H9 (cell line): ENCODE results near the gene LIN28B. TPM values are rescaled to one million over a fixed set of nuclear protein-coding genes. Genes with fewer than 3 reads are reported as not detected.
"Not testable (repeated sequence)": the region's sequence is repeated elsewhere in the genome, so short reads cannot be mapped to it uniquely, and the experiment has no call there.

Source experiments
- DNase-seq: peaks from one replicate; pipeline ENCODE4 v3.0.0-alpha.2; 2017
- H2AFZ ChIP-seq: one replicate; pipeline ENCODE4 v1.6.1; 2013; ENCODE audit warnings: mild to moderate bottlenecking, low read length, control low read depth, moderate library complexity
- H2AK5ac ChIP-seq: 2 replicates; pipeline ENCODE4 v1.6.1; 2013; ENCODE audit warnings: low read length, control low read depth, mixed read lengths; ENCODE audit not compliant: insufficient read length
- H2BK120ac ChIP-seq: one replicate; pipeline ENCODE4 v1.6.1; 2013; ENCODE audit warnings: low read depth, mild to moderate bottlenecking, low read length, control low read depth, inconsistent platforms; ENCODE audit not compliant: poor library complexity, severe bottlenecking
- H2BK12ac ChIP-seq: 2 replicates; pipeline ENCODE4 v1.6.1; 2013; ENCODE audit warnings: low read length, control low read depth, mixed read lengths, low read depth; ENCODE audit not compliant: insufficient read length
- H2BK15ac ChIP-seq: 2 replicates; pipeline ENCODE4 v1.6.1; 2013; ENCODE audit warnings: low read depth, low read length, control low read depth
- H2BK20ac ChIP-seq: one replicate; pipeline ENCODE4 v1.6.1; 2013; ENCODE audit warnings: low read depth, mild to moderate bottlenecking, low read length, control low read depth, inconsistent platforms; ENCODE audit not compliant: poor library complexity, severe bottlenecking
- H2BK5ac ChIP-seq: 2 replicates; pipeline ENCODE4 v1.6.1; 2013; ENCODE audit warnings: low read length, control low read depth, mixed read lengths; ENCODE audit not compliant: insufficient read length
- H3K14ac ChIP-seq: 2 replicates; pipeline ENCODE4 v1.6.1; 2013; ENCODE audit warnings: low read length, control low read depth; ENCODE audit not compliant: insufficient read depth
- H3K18ac ChIP-seq: 2 replicates; pipeline ENCODE4 v1.6.1; 2013; ENCODE audit warnings: low read depth, mild to moderate bottlenecking, mixed read lengths, low read length, control low read depth; ENCODE audit not compliant: insufficient read length
- H3K23ac ChIP-seq: 2 replicates; pipeline ENCODE4 v1.6.1; 2013; ENCODE audit warnings: low read length, control low read depth, mixed read lengths, low read depth; ENCODE audit not compliant: insufficient read length
- H3K23me2 ChIP-seq: 2 replicates; pipeline ENCODE4 v1.6.1; 2013; ENCODE audit warnings: low read depth, mild to moderate bottlenecking, mixed read lengths, low read length, control low read depth; ENCODE audit not compliant: insufficient read length, poor library complexity, severe bottlenecking
- H3K27ac ChIP-seq: 2 replicates; pipeline ENCODE4 v1.5.1; 2013; ENCODE audit warnings: low read length, control low read depth, mixed read lengths, low read depth; ENCODE audit not compliant: insufficient read length
- H3K27me3 ChIP-seq: 2 replicates; pipeline ENCODE4 v1.6.1; 2013; ENCODE audit warnings: low read length, control low read depth, inconsistent platforms; ENCODE audit not compliant: insufficient read depth
- H3K4ac ChIP-seq: 2 replicates; pipeline ENCODE4 v1.6.1; 2013; ENCODE audit warnings: low read depth, mild to moderate bottlenecking, control low read depth, inconsistent platforms, low read length, moderate library complexity
- H3K4me1 ChIP-seq: 2 replicates; pipeline ENCODE4 v1.6.1; 2013; ENCODE audit warnings: low read length, control low read depth, inconsistent platforms; ENCODE audit not compliant: insufficient read depth
- H3K4me2 ChIP-seq: 2 replicates; pipeline ENCODE4 v1.6.1; 2013; ENCODE audit warnings: low read length, control low read depth, mixed read lengths; ENCODE audit not compliant: insufficient read length, insufficient read depth
- H3K56ac ChIP-seq: 2 replicates; pipeline ENCODE4 v1.6.1; 2013; ENCODE audit warnings: low read depth, mild to moderate bottlenecking, mixed read lengths, low read length, control low read depth; ENCODE audit not compliant: insufficient read length
- H3K79me1 ChIP-seq: 2 replicates; pipeline ENCODE4 v1.6.1; 2013; ENCODE audit warnings: low read depth, mild to moderate bottlenecking, moderate library complexity, low read length, control low read depth, inconsistent platforms; ENCODE audit not compliant: insufficient read depth, poor library complexity, severe bottlenecking
- H3K79me2 ChIP-seq: 2 replicates; pipeline ENCODE4 v1.6.1; 2013; ENCODE audit warnings: low read length, control low read depth, inconsistent platforms; ENCODE audit not compliant: insufficient read depth
- H3K9ac ChIP-seq: 2 replicates; pipeline ENCODE4 v1.6.1; 2013; ENCODE audit warnings: low read length, control low read depth, mixed read lengths; ENCODE audit not compliant: insufficient read length; ENCODE audit errors: extremely low read depth
- H3K9me3 ChIP-seq: one replicate; pipeline ENCODE4 v1.6.1; 2013; ENCODE audit warnings: low read depth, low read length, inconsistent platforms; ENCODE audit not compliant: control insufficient read depth
- H3T11ph ChIP-seq: one replicate; pipeline ENCODE4 v1.6.1; 2013; ENCODE audit warnings: mild to moderate bottlenecking, low read length, control low read depth, inconsistent platforms
- H4K20me1 ChIP-seq: one replicate; pipeline ENCODE4 v1.6.1; 2013; ENCODE audit not compliant: control insufficient read depth, insufficient read length, insufficient read depth
- H4K5ac ChIP-seq: 2 replicates; pipeline ENCODE4 v1.6.1; 2013; ENCODE audit warnings: low read depth, mild to moderate bottlenecking, mixed read lengths, low read length, control low read depth; ENCODE audit not compliant: insufficient read length
- H4K8ac ChIP-seq: replicated peaks from 2 replicates; pipeline ENCODE4 v1.6.1; 2013; ENCODE audit warnings: low read length, control low read depth, mixed read lengths, low read depth; ENCODE audit not compliant: insufficient read length
- H4K91ac ChIP-seq: 2 replicates; pipeline ENCODE4 v1.6.1; 2013; ENCODE audit warnings: low read depth, mild to moderate bottlenecking, moderate library complexity, mixed read lengths, low read length, control low read depth; ENCODE audit not compliant: insufficient read length
- H3K27ac Mint-ChIP-seq, 3 experiments: 2 replicates in 2 of 3; 3 replicates in 1 of 3; pipeline ENCODE4 v1.8.0; 2020 to 2021; ENCODE audit warnings: mixed read lengths in 3 of 3, mild to moderate bottlenecking in 1 of 3, moderate library complexity in 1 of 3
- H3K27me3 Mint-ChIP-seq: 2 replicates; pipeline ENCODE4 v1.8.0; 2021; ENCODE audit warnings: low read depth, mild to moderate bottlenecking, moderate library complexity, mixed read lengths
- H3K36me3 Mint-ChIP-seq, 3 experiments: 2 replicates in 2 of 3; 3 replicates in 1 of 3; pipeline ENCODE4 v1.8.0; 2020 to 2021; ENCODE audit warnings: low read depth in 3 of 3, mixed read lengths in 3 of 3; ENCODE audit not compliant: insufficient read depth in 1 of 3
- H3K4me1 Mint-ChIP-seq, 2 experiments: 2 replicates each; pipeline ENCODE4 v1.8.0; 2020; ENCODE audit warnings: mixed read lengths in 2 of 2
- H3K4me3 Mint-ChIP-seq, 2 experiments: 2 replicates in 1 of 2; 3 replicates in 1 of 2; pipeline ENCODE4 v1.8.0; 2020 to 2021; ENCODE audit warnings: mild to moderate bottlenecking in 2 of 2, mixed read lengths in 2 of 2, moderate library complexity in 1 of 2
- H3K9me3 Mint-ChIP-seq, 2 experiments: 2 replicates in 1 of 2; 3 replicates in 1 of 2; pipeline ENCODE4 v1.8.0; 2020; ENCODE audit warnings: mild to moderate bottlenecking in 2 of 2, mixed read lengths in 2 of 2, moderate library complexity in 1 of 2
- CTCF ChIP-seq: fragments of 200-600 bp; sonication (generic); conservative IDR thresholded peaks from 3 replicates; pipeline ENCODE4 v1.8.0; 2021; ENCODE audit warnings: antibody characterized with exemption, mild to moderate bottlenecking
- WGBS: extraction: QIAGEN DNeasy Blood & Tissue Kit; methylation state at CpG from one replicate; pipeline ENCODE4 v1.1.7; 2013; ENCODE audit warnings: missing lambda C conversion rate, low lambda C conversion rate, mixed read lengths; ENCODE audit not compliant: insufficient read length; ENCODE audit errors: extremely low coverage; 5-methylcytosine and 5-hydroxymethylcytosine counted together
- total RNA-seq: library from RNA; stranded (reverse); gene quantifications from 2 replicates; pipeline ENCODE4 v1.2.1, GENCODE V29; 2021

LIN28B gene
- total RNA-seq, 1 experiment from 2014 or later = 110 TPM

GRCh38 chr6:105005451-105005850 lies 48.5 kb downstream of the LIN28B start:
- Histone ChIP-seq H3K23ac (no peak overlapping the region), H3K27me3 (no peaks in the 10 kb centered on the region), H3K9ac (no peak overlapping the region), H4K5ac (no peak overlapping the region), H3K79me2 (peaks cover 3% of the 10 kb centered on the region; the same call in 1 of the 2 replicates), H3K14ac (no peak overlapping the region), H4K91ac (no peak overlapping the region), H3K56ac (no peak overlapping the region), H3K23me2 (no peaks in the 10 kb centered on the region), H3K27ac (no peak overlapping the region), H2BK20ac (no peak overlapping the region), H3K18ac (no peak overlapping the region), H4K20me1 (no peaks in the 10 kb centered on the region), H3K4me2 (no peak overlapping the region), H4K8ac (no peak overlapping the region), H3K4ac (no peak overlapping the region), H2AK5ac (no peak overlapping the region), H3K79me1 (peaks cover 3% of the 10 kb centered on the region), H2BK15ac (no peak overlapping the region), H2BK120ac (no peak overlapping the region), H3T11ph (no peak overlapping the region), H2AFZ (no peak overlapping the region), H3K4me1 (no peaks in the 10 kb centered on the region), H2BK12ac (no peak overlapping the region), H2BK5ac (no peak overlapping the region), H3K9me3 (no peaks in the 10 kb centered on the region)
- Mint-ChIP-seq H3K4me1 (peaks cover 13 to 14% of the 10 kb centered on the region in 2 experiments), H3K27me3 (no peaks in the 10 kb centered on the region), H3K4me3 (no peak overlapping the region), H3K36me3 (peaks cover 4 to 19% (median 14%) of the 10 kb centered on the region in 3 experiments; a peak in 6 of 7 replicates), H3K27ac (peak overlapping the region in 1 of 3 experiments; percentile 70; a peak in 3 of 7 replicates), H3K9me3 (no peaks in the 10 kb centered on the region)
- WGBS = no CpG with 5 or more reads among the region's 1 CpG
- TF ChIP-seq CTCF = no peak
- DNase-seq = no peak

- peak overlapping the region in 2 of 3 experiments; percentile 61 to 65; a peak in 4 of 7 replicates for H3K27ac Mint-ChIP-seq
Measured at GRCh38 chr6:105013459-105013858, 56.6 kb downstream of the LIN28B start.

More at GRCh38 chr6:105013459-105013858, 56.6 kb downstream of the LIN28B start:
- H3K18ac ChIP-seq, H2BK5ac ChIP-seq, H4K5ac ChIP-seq, H3K9me3 ChIP-seq, H3K14ac ChIP-seq, H2AFZ ChIP-seq, H4K91ac ChIP-seq, H3K23me2 ChIP-seq, H4K8ac ChIP-seq, H3K79me1 ChIP-seq, DNase-seq, H3K79me2 ChIP-seq, H3K4me1 ChIP-seq, H3K4ac ChIP-seq, H3T11ph ChIP-seq, H3K9me3 Mint-ChIP-seq, H2BK120ac ChIP-seq, H3K27ac ChIP-seq, H3K23ac ChIP-seq, H3K4me2 ChIP-seq, H2BK15ac ChIP-seq, H2BK20ac ChIP-seq, H3K27me3 ChIP-seq, H3K9ac ChIP-seq, H3K27me3 Mint-ChIP-seq, H2AK5ac ChIP-seq, H2BK12ac ChIP-seq, H4K20me1 ChIP-seq, H3K56ac ChIP-seq, H3K4me3 Mint-ChIP-seq: not testable (repeated sequence)
- WGBS = no CpG with 5 or more reads among the region's 4 CpGs
- Mint-ChIP-seq H3K36me3 (peaks cover 0 to 11% (median 2%) of the 10 kb centered on the region in 3 experiments; a peak in 4 of 7 replicates), H3K4me1 (peaks cover 17 to 28% of the 10 kb centered on the region in 2 experiments)
